ENCODE results near the gene SENP3.

SENP3 gene

GRCh38 chr17:7577327-7578199 is 15.8 kb downstream of the SENP3 start:
- DNase-seq: no peak

- DNase-seq: peak; percentile 67 to 86
These were observed 17.5 kb downstream of the SENP3 start, which contains the start of gene CD68 for GRCh38 chr17:7579001-7579833. Gene CD68, plus strand, starts transcription at chr17:7579638. Its CDS starts 40 bp downstream, at chr17:7579678.

GRCh38 chr17:7579834-7580603 is 18.3 kb downstream of the SENP3 start:
- peak; percentile 44 to 60 for DNase-seq

- DNase-seq: no peak
These were observed 19.2 kb downstream of the SENP3 start for GRCh38 chr17:7580604-7581575.

GRCh38 chr17:7582396-7583252 is 20.9 kb downstream of the SENP3 start:
- no peak for DNase-seq

GRCh38 chr17:7583253-7584109 is 21.8 kb downstream of the SENP3 start, which contains the start of gene MPDU1:
Gene MPDU1, plus strand, starts transcription at chr17:7583852. Its CDS starts 11 bp downstream, at chr17:7583863.
- DNase-seq: peak; percentile 96

GRCh38 chr17:7586673-7587419 is 25.1 kb downstream of the SENP3 start:
- DNase-seq: no peak

GRCh38 chr17:7587420-7588151 is 25.9 kb downstream of the SENP3 start:
- DNase-seq: no peak

- DNase-seq: no peak
These were observed 27.0 kb downstream of the SENP3 start for GRCh38 chr17:7588553-7589203.

- DNase-seq: peak; percentile 70 to 78
These were observed 27.6 kb downstream of the SENP3 start for GRCh38 chr17:7589204-7589868.

- DNase-seq: no peak
These were observed 28.4 kb downstream of the SENP3 start, which contains the start of gene SOX15 for GRCh38 chr17:7589891-7590691. Gene SOX15, minus strand, starts transcription at chr17:7590094. Its CDS starts 418 bp downstream, at chr17:7589676.

GRCh38 chr17:7590743-7591142 is 29.0 kb downstream of the SENP3 start:
- DNase-seq: no peak

GRCh38 chr17:7591596-7591995 is 29.9 kb downstream of the SENP3 start:
- DNase-seq: no peak

- DNase-seq: no peak
These were observed 30.8 kb downstream of the SENP3 start for GRCh38 chr17:7592422-7593021.

- DNase-seq: no peak
These were observed 31.6 kb downstream of the SENP3 start for GRCh38 chr17:7593296-7593695.

Data from CD4-positive, alpha-beta T cell treated with Interleukin-1 beta for 1 hour (primary cell).